Measurements from ENCODE around the gene LOXHD1.

The LOXHD1 gene

GRCh38 chr18:46484971-46485370 lies 172.0 kb downstream of the LOXHD1 start:
- Histone ChIP-seq H3K27me3 (ENCODE audit: insufficient read depth, low read length) (peaks cover 10% of the 10 kb centered on the region), H3K4me1 (ENCODE audit: insufficient read depth, low read length) (peaks cover 15% of the 10 kb centered on the region), H3K36me3 (ENCODE audit: insufficient read depth, low read length) (no peaks in the 10 kb centered on the region), H3K9me3 (ENCODE audit: low read length) (no peaks in the 10 kb centered on the region), H2AFZ (ENCODE audit: low read depth, low read length) (no peak overlapping the region), H3K4me3 (ENCODE audit: low read length) (no peak overlapping the region)

GRCh38 chr18:46482831-46483230 lies 174.2 kb downstream of the LOXHD1 start:
- peaks cover 15% of the 10 kb centered on the region for H3K4me1 ChIP-seq (ENCODE audit: insufficient read depth, low read length)
- peaks cover 10% of the 10 kb centered on the region for H3K27me3 ChIP-seq (ENCODE audit: insufficient read depth, low read length)
- H3K9me3 ChIP-seq (ENCODE audit: low read length): no peaks in the 10 kb centered on the region
- no peak overlapping the region for H3K4me3 ChIP-seq (ENCODE audit: low read length)
- no peak overlapping the region for H2AFZ ChIP-seq (ENCODE audit: low read depth, low read length)
- H3K36me3 ChIP-seq (ENCODE audit: insufficient read depth, low read length): no peaks in the 10 kb centered on the region

GRCh38 chr18:46481847-46482245 lies 175.2 kb downstream of the LOXHD1 start:
- no peak overlapping the region for H2AFZ ChIP-seq (ENCODE audit: low read depth, low read length)
- H3K9me3 ChIP-seq (ENCODE audit: low read length): no peaks in the 10 kb centered on the region
- H3K36me3 ChIP-seq (ENCODE audit: insufficient read depth, low read length): no peaks in the 10 kb centered on the region
- no peak overlapping the region for H3K4me3 ChIP-seq (ENCODE audit: low read length)
- peaks cover 15% of the 10 kb centered on the region for H3K4me1 ChIP-seq (ENCODE audit: insufficient read depth, low read length)
- peaks cover 13% of the 10 kb centered on the region for H3K27me3 ChIP-seq (ENCODE audit: insufficient read depth, low read length)

- H3K36me3 ChIP-seq (ENCODE audit: insufficient read depth, low read length): no peaks in the 10 kb centered on the region
- H3K4me1 ChIP-seq (ENCODE audit: insufficient read depth, low read length): peaks cover 15% of the 10 kb centered on the region
- no peak overlapping the region for H3K4me3 ChIP-seq (ENCODE audit: low read length)
- H3K27me3 ChIP-seq (ENCODE audit: insufficient read depth, low read length): peaks cover 17% of the 10 kb centered on the region
- H2AFZ ChIP-seq (ENCODE audit: low read depth, low read length): no peak overlapping the region
- H3K9me3 ChIP-seq (ENCODE audit: low read length): no peaks in the 10 kb centered on the region
Measured at GRCh38 chr18:46481048-46481846, 175.8 kb downstream of the LOXHD1 start.

GRCh38 chr18:46480226-46480625 lies 176.8 kb downstream of the LOXHD1 start:
- Histone ChIP-seq H3K4me1 (ENCODE audit: insufficient read depth, low read length) (peaks cover 11% of the 10 kb centered on the region), H3K36me3 (ENCODE audit: insufficient read depth, low read length) (no peaks in the 10 kb centered on the region), H3K27me3 (ENCODE audit: insufficient read depth, low read length) (peaks cover 14% of the 10 kb centered on the region), H3K9me3 (ENCODE audit: low read length) (no peaks in the 10 kb centered on the region), H3K4me3 (ENCODE audit: low read length) (no peak overlapping the region), H2AFZ (ENCODE audit: low read depth, low read length) (no peak overlapping the region)

GRCh38 chr18:46478796-46479195 lies 178.2 kb downstream of the LOXHD1 start:
- H2AFZ ChIP-seq (ENCODE audit: low read depth, low read length): no peak overlapping the region

GRCh38 chr18:46477425-46478011 lies 179.5 kb downstream of the LOXHD1 start:
- Histone ChIP-seq H2AFZ (ENCODE audit: low read depth, low read length) (no peak overlapping the region), H3K4me3 (ENCODE audit: low read length) (no peak overlapping the region), H3K36me3 (ENCODE audit: insufficient read depth, low read length) (no peaks in the 10 kb centered on the region), H3K9me3 (ENCODE audit: low read length) (no peaks in the 10 kb centered on the region), H3K27me3 (ENCODE audit: insufficient read depth, low read length) (peaks cover 16% of the 10 kb centered on the region), H3K4me1 (ENCODE audit: insufficient read depth, low read length) (peaks cover 8% of the 10 kb centered on the region)

More at GRCh38 chr18:46478796-46479195, 178.2 kb downstream of the LOXHD1 start:
- peaks cover 8% of the 10 kb centered on the region for H3K4me1 ChIP-seq (ENCODE audit: insufficient read depth, low read length)
- H3K4me3 ChIP-seq (ENCODE audit: low read length): no peak overlapping the region
- peaks cover 16% of the 10 kb centered on the region for H3K27me3 ChIP-seq (ENCODE audit: insufficient read depth, low read length)
- H3K9me3 ChIP-seq (ENCODE audit: low read length): no peaks in the 10 kb centered on the region
- H3K36me3 ChIP-seq (ENCODE audit: insufficient read depth, low read length): no peaks in the 10 kb centered on the region

GRCh38 chr18:46475390-46475752 lies 181.6 kb downstream of the LOXHD1 start:
- Histone ChIP-seq H3K4me3 (ENCODE audit: low read length) (no peak overlapping the region), H2AFZ (ENCODE audit: low read depth, low read length) (no peak overlapping the region), H3K36me3 (ENCODE audit: insufficient read depth, low read length) (no peaks in the 10 kb centered on the region), H3K4me1 (ENCODE audit: insufficient read depth, low read length) (no peaks in the 10 kb centered on the region), H3K9me3 (ENCODE audit: low read length) (no peaks in the 10 kb centered on the region), H3K27me3 (ENCODE audit: insufficient read depth, low read length) (peaks cover 16% of the 10 kb centered on the region)

GRCh38 chr18:46474487-46475389 lies 182.3 kb downstream of the LOXHD1 start:
- no peak overlapping the region for H2AFZ ChIP-seq (ENCODE audit: low read depth, low read length)
- peaks cover 16% of the 10 kb centered on the region for H3K27me3 ChIP-seq (ENCODE audit: insufficient read depth, low read length)
- H3K9me3 ChIP-seq (ENCODE audit: low read length): no peaks in the 10 kb centered on the region
- H3K4me3 ChIP-seq (ENCODE audit: low read length): no peak overlapping the region
- H3K4me1 ChIP-seq (ENCODE audit: insufficient read depth, low read length): no peaks in the 10 kb centered on the region
- H3K36me3 ChIP-seq (ENCODE audit: insufficient read depth, low read length): no peaks in the 10 kb centered on the region

GRCh38 chr18:46471809-46472498 lies 185.1 kb downstream of the LOXHD1 start:
- peaks cover 10% of the 10 kb centered on the region for H3K27me3 ChIP-seq (ENCODE audit: insufficient read depth, low read length)
- H3K4me3 ChIP-seq (ENCODE audit: low read length): no peak overlapping the region
- H2AFZ ChIP-seq (ENCODE audit: low read depth, low read length): no peak overlapping the region

GRCh38 chr18:46470714-46471113 lies 186.3 kb downstream of the LOXHD1 start:
- Histone ChIP-seq H2AFZ (ENCODE audit: low read depth, low read length) (no peak overlapping the region), H3K36me3 (ENCODE audit: insufficient read depth, low read length) (no peaks in the 10 kb centered on the region), H3K4me1 (ENCODE audit: insufficient read depth, low read length) (peaks cover 10% of the 10 kb centered on the region), H3K27me3 (ENCODE audit: insufficient read depth, low read length) (peaks cover 5% of the 10 kb centered on the region), H3K9me3 (ENCODE audit: low read length) (no peaks in the 10 kb centered on the region), H3K4me3 (ENCODE audit: low read length) (no peak overlapping the region)

More at GRCh38 chr18:46471809-46472498, 185.1 kb downstream of the LOXHD1 start:
- Histone ChIP-seq H3K4me1 (ENCODE audit: insufficient read depth, low read length) (no peaks in the 10 kb centered on the region), H3K9me3 (ENCODE audit: low read length) (no peaks in the 10 kb centered on the region), H3K36me3 (ENCODE audit: insufficient read depth, low read length) (no peaks in the 10 kb centered on the region)

GRCh38 chr18:46469186-46469915 lies 187.7 kb downstream of the LOXHD1 start:
- no peak overlapping the region for H3K4me3 ChIP-seq (ENCODE audit: low read length)
- H3K36me3 ChIP-seq (ENCODE audit: insufficient read depth, low read length): no peaks in the 10 kb centered on the region
- H3K9me3 ChIP-seq (ENCODE audit: low read length): no peaks in the 10 kb centered on the region
- H3K27me3 ChIP-seq (ENCODE audit: insufficient read depth, low read length): no peaks in the 10 kb centered on the region
- no peak overlapping the region for H2AFZ ChIP-seq (ENCODE audit: low read depth, low read length)
- peaks cover 12% of the 10 kb centered on the region for H3K4me1 ChIP-seq (ENCODE audit: insufficient read depth, low read length)

All from neuron (in vitro differentiated cells).